Ishikawa (cell line): ENCODE measurements around the gene GNG2.

Experiments
- CEBPB ChIP-seq: IDR thresholded peaks from 2 replicates; pipeline ENCODE4 v1.6.1; 2012
- CREB1 ChIP-seq: IDR thresholded peaks from 2 replicates; pipeline ENCODE4 v1.6.1; 2012; ENCODE audit warnings: low read depth
- EGR1 ChIP-seq: IDR thresholded peaks from 2 replicates; pipeline ENCODE4 v1.6.1; 2012
- EP300 ChIP-seq: IDR thresholded peaks from 2 replicates; pipeline ENCODE4 v1.6.1; 2012; ENCODE audit warnings: borderline replicate concordance
- FOXM1 ChIP-seq: IDR thresholded peaks from 2 replicates; pipeline ENCODE4 v1.6.1; 2012; ENCODE audit warnings: low read depth, borderline replicate concordance
- NFIC ChIP-seq: IDR thresholded peaks from 2 replicates; pipeline ENCODE4 v1.6.1; 2012
- RAD21 ChIP-seq: IDR thresholded peaks from 2 replicates; pipeline ENCODE4 v1.6.1; 2012; ENCODE audit warnings: low read depth
- TAF1 ChIP-seq: IDR thresholded peaks from 2 replicates; pipeline ENCODE4 v1.6.1; 2012; ENCODE audit warnings: low read depth, mild to moderate bottlenecking
- TCF12 ChIP-seq: IDR thresholded peaks from 2 replicates; pipeline ENCODE4 v1.6.1; 2012; ENCODE audit warnings: low read depth
- TEAD4 ChIP-seq: IDR thresholded peaks from 2 replicates; pipeline ENCODE4 v1.6.1; 2012
- YY1 ChIP-seq: IDR thresholded peaks from 2 replicates; pipeline ENCODE4 v1.6.1; 2012; ENCODE audit warnings: low read depth
- TF ChIP-seq, protein P1 (sequence below): IDR thresholded peaks from 2 replicates; pipeline ENCODE4 v1.6.1; 2012
- TF ChIP-seq, protein P2 (sequence below): IDR thresholded peaks from 2 replicates; pipeline ENCODE4 v1.6.1; 2012; ENCODE audit warnings: low read depth, mild to moderate bottlenecking
- TF ChIP-seq, protein P3 (sequence below): IDR thresholded peaks from 2 replicates; pipeline ENCODE4 v1.6.1; 2012

DNA sequence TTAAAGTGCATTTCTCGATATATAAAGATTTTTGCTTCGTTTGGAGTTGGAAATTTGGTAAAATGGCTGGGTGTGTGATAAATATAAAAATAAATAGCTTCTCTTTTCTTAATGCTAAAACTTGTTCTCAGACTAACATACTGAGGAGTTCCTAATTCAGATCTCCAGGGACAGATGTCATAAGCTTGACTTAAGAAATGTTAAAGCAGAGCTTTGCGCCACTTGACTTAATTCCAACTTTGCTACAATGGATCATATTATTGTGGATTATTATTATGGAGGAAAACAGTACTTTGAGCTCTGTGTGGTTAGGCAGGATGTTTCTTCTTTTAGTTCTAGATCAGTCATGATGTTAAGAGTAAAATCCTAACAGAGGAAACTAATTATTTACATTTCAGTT is 33.8 kb downstream of the GNG2 start:
- no peak for TF ChIP-seq RAD21
- no peak for TF ChIP-seq FOXM1
- no peak for TF ChIP-seq YY1
- no peak for TF ChIP-seq EP300
- TF ChIP-seq, protein P1, sequence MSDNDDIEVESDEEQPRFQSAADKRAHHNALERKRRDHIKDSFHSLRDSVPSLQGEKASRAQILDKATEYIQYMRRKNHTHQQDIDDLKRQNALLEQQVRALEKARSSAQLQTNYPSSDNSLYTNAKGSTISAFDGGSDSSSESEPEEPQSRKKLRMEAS, result no peak
- TF ChIP-seq, protein P2, sequence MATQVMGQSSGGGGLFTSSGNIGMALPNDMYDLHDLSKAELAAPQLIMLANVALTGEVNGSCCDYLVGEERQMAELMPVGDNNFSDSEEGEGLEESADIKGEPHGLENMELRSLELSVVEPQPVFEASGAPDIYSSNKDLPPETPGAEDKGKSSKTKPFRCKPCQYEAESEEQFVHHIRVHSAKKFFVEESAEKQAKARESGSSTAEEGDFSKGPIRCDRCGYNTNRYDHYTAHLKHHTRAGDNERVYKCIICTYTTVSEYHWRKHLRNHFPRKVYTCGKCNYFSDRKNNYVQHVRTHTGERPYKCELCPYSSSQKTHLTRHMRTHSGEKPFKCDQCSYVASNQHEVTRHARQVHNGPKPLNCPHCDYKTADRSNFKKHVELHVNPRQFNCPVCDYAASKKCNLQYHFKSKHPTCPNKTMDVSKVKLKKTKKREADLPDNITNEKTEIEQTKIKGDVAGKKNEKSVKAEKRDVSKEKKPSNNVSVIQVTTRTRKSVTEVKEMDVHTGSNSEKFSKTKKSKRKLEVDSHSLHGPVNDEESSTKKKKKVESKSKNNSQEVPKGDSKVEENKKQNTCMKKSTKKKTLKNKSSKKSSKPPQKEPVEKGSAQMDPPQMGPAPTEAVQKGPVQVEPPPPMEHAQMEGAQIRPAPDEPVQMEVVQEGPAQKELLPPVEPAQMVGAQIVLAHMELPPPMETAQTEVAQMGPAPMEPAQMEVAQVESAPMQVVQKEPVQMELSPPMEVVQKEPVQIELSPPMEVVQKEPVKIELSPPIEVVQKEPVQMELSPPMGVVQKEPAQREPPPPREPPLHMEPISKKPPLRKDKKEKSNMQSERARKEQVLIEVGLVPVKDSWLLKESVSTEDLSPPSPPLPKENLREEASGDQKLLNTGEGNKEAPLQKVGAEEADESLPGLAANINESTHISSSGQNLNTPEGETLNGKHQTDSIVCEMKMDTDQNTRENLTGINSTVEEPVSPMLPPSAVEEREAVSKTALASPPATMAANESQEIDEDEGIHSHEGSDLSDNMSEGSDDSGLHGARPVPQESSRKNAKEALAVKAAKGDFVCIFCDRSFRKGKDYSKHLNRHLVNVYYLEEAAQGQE, result no peak
- no peak for TF ChIP-seq TCF12
- TF ChIP-seq CEBPB, result no peak
- TF ChIP-seq TEAD4, result no peak
- no peak for TF ChIP-seq EGR1
- TF ChIP-seq TAF1, result no peak
- no peak for TF ChIP-seq CREB1
- no peak for TF ChIP-seq NFIC
- TF ChIP-seq, protein P3, sequence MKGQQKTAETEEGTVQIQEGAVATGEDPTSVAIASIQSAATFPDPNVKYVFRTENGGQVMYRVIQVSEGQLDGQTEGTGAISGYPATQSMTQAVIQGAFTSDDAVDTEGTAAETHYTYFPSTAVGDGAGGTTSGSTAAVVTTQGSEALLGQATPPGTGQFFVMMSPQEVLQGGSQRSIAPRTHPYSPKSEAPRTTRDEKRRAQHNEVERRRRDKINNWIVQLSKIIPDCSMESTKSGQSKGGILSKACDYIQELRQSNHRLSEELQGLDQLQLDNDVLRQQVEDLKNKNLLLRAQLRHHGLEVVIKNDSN, result no peak
